Measurements from ENCODE around the gene OBSL1.

DNA sequence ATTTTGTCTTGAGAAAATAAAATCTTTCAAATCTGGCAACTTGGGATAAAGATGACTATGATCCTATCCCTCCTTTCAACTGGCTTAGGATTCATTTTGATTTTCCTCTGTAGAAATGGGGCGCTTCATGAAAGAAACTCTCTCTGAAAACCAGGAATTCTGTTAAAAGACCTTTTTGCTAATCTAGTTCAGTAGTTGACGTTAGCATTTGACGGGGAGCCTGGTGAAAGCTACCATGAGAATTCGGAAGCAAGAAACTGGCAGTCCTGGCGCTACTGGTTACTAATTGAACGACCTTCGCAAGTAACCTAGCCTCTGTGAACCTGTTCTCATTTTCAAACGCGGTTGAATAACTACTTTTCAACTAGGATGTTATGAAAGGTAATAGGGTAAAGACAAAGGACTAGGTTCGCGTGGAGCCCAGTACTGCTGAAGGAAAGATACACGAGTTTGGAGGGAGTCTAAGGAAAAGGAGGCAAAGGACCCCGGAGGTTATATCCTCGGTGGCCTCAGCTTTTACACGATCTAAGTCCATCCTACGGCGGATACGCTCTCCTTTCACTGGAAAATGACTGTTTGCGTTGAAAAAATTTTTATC is 25.7 kb upstream of the OBSL1 start:
- TF ChIP-seq POLR2A (IDR thresholded peaks at IDR 0.05; ENCODE audit: low read depth, low read length) (no peak), MAX (IDR thresholded peaks at IDR 0.05; ENCODE audit: insufficient read depth, insufficient read length) (no peak), POLR2AphosphoS5 (IDR thresholded peaks at IDR 0.05; ENCODE audit: insufficient read depth, low read depth, low read length) (no peak)
- TF ChIP-seq, protein P1, sequence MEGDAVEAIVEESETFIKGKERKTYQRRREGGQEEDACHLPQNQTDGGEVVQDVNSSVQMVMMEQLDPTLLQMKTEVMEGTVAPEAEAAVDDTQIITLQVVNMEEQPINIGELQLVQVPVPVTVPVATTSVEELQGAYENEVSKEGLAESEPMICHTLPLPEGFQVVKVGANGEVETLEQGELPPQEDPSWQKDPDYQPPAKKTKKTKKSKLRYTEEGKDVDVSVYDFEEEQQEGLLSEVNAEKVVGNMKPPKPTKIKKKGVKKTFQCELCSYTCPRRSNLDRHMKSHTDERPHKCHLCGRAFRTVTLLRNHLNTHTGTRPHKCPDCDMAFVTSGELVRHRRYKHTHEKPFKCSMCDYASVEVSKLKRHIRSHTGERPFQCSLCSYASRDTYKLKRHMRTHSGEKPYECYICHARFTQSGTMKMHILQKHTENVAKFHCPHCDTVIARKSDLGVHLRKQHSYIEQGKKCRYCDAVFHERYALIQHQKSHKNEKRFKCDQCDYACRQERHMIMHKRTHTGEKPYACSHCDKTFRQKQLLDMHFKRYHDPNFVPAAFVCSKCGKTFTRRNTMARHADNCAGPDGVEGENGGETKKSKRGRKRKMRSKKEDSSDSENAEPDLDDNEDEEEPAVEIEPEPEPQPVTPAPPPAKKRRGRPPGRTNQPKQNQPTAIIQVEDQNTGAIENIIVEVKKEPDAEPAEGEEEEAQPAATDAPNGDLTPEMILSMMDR (IDR thresholded peaks at IDR 0.05; ENCODE audit: extremely low read depth in 1 of 2, insufficient read depth in 1 of 2, low read depth in 1 of 2, low read length in 2 of 2): no peak

Data from endothelial cell of umbilical vein (primary cell).